ENCODE results near the gene MYO16. TPM values are rescaled to one million over a fixed set of nuclear protein-coding genes. Genes with fewer than 3 reads are reported as not detected.

MYO16 gene
- total and polyA plus RNA-seq, 12 donors = 0.56 to 2.4 (median 1.4) TPM

DNA sequence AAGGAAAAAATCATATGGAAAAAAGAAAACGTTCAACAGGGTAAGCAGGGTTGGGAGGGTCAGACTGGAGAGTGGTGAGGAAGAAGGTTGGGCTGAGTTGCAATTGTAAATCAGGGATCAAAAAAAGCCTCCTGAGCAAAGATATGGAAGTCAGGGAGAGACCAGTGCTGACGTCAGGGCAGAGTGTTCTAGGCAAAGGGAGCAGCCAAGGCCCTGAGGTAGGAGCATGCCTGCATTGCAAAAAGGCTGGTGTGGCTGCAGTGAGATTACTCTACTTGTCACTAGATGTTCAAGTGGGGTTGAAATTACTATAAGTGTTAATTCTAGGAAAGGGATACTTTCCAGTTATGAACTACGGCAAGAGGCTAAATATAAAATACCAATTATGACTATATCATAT is 562.0 kb downstream of the MYO16 start:
- Histone ChIP-seq H3K9me3 (replicated peaks in 1 of 3) (no peaks in the 10 kb centered on the region), H3K4me1 (replicated peaks in 1 of 2) (no peaks in the 10 kb centered on the region), H3K36me3 (replicated peaks in 1 of 2) (no peaks in the 10 kb centered on the region), H3K27me3 (no peaks in the 10 kb centered on the region), H3K27ac (no peak overlapping the region), H3K4me3 (no peak overlapping the region)
- no peak for DNase-seq
- 53 to 78% (median 59%) methylated on average over 3 of the region's 3 CpGs for WGBS, 4 donors
- TF ChIP-seq CTCF (IDR thresholded peaks at IDR 0.05) (no peak), POLR2A (IDR thresholded peaks at IDR 0.05) (no peak)
- intact Hi-C loops (cut with DNase I) = no loop called here

DNA sequence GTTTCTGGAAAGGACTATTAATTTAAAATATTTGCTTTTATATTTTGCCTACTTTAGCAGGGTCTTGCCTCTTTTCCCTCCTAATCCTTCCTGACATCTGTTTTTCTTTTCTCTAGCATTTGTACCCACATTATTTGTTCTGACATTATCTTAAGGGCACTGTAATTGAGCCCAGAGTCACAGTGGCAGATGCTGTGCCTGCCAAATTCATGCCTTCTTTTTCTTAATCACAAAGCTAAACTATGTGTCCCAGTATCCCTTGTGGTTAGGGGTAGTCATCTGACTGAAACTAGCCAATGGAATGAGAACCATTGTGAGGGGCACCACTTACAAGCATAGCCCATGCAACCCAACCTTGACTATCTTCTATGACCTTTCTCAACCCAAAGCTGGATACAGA is 562.9 kb downstream of the MYO16 start:
- intact Hi-C loops (cut with DNase I) = no loop called here

DNA sequence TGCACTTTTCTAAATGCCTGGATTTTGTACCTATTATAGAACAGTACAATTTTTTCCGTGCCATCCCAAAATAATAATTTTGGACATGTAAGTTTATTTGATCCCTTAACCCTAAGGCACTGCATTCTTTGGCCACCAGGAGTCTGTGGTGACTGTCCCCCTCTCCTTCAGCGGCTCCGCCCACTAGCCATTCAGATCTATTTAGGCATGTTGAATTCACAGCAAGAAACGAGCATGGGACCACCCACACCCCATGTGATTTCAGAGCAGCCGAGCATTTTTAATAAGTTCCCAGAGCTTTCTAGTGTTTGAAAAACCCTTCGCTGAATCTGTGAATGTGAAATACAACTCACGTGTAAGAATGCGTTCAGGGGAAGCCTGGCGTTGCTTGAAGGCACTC is 567.5 kb downstream of the MYO16 start:
- H3K36me3 ChIP-seq (replicated peaks in 1 of 2) = no peaks in the 10 kb centered on the region
- TF ChIP-seq POLR2A (IDR thresholded peaks at IDR 0.05) (no peak), CTCF (IDR thresholded peaks at IDR 0.05) (no peak)
- intact Hi-C loops (cut with DNase I) = no loop called here
- H3K4me1 ChIP-seq (replicated peaks in 1 of 2) = no peaks in the 10 kb centered on the region
- H3K27ac ChIP-seq = no peak overlapping the region
- 89 to 93% (median 89%) methylated on average over 9 of the region's 9 CpGs for WGBS, 4 donors
- no peaks in the 10 kb centered on the region for H3K9me3 ChIP-seq (replicated peaks in 1 of 3)
- no peak overlapping the region for H3K4me3 ChIP-seq
- no peak for DNase-seq
- H3K27me3 ChIP-seq = no peaks in the 10 kb centered on the region

More for the DNA sequence above, 562.9 kb downstream of the MYO16 start:
- Histone ChIP-seq H3K36me3 (replicated peaks in 1 of 2) (no peaks in the 10 kb centered on the region), H3K27me3 (no peaks in the 10 kb centered on the region), H3K4me1 (replicated peaks in 1 of 2) (no peaks in the 10 kb centered on the region), H3K4me3 (no peak overlapping the region), H3K27ac (no peak overlapping the region), H3K9me3 (replicated peaks in 1 of 3) (no peaks in the 10 kb centered on the region)
- no peak for TF ChIP-seq CTCF (IDR thresholded peaks at IDR 0.05)
- TF ChIP-seq POLR2A (IDR thresholded peaks at IDR 0.05) = no peak
- DNase-seq = no peak

DNA sequence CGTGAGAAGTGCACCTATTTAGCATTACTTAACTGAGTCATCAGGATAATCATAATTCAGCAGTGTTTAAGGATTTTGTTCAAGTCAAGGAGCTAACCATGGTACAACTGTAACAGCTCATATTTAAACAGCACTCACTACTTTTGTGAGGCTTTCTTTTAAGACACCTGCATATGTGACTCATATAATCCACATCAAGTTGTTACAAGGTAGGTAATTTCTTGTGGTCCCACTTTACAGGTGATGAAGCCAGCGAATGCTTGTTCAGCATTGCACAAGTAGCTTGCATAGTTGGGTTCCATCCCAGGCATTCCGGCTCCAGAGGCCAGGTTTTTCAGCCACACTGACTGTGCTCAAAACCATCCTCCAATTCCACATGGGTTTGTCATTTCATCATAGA is 569.2 kb downstream of the MYO16 start:
- DNase-seq = no peak
- Histone ChIP-seq H3K36me3 (replicated peaks in 1 of 2) (no peaks in the 10 kb centered on the region), H3K4me3 (no peak overlapping the region), H3K27me3 (no peaks in the 10 kb centered on the region), H3K9me3 (replicated peaks in 1 of 3) (no peaks in the 10 kb centered on the region), H3K27ac (no peak overlapping the region), H3K4me1 (replicated peaks in 1 of 2) (no peaks in the 10 kb centered on the region)
- intact Hi-C loops (cut with DNase I) = no loop called here
- 83 to 89% (median 87%) methylated on average over 3 of the region's 3 CpGs for WGBS, 4 donors
- TF ChIP-seq CTCF (IDR thresholded peaks at IDR 0.05) (no peak), POLR2A (IDR thresholded peaks at IDR 0.05) (no peak)
